Left kidney (tissue), 8 donors: ENCODE results near the gene ARHGEF4. TPM values are rescaled to one million over a fixed set of nuclear protein-coding genes. Genes with fewer than 3 reads are reported as not detected.

Experiments used
- DNase-seq: peaks from one replicate; pipeline ENCODE4 v3.0.0-alpha.2; 2013
- long read RNA-seq, 8 donors: transcript quantifications; one replicate each; lab custom pipeline, GENCODE V29; 2026
- polyA plus RNA-seq: library from polyadenylated mRNA; unstranded; fragments of 120-200 nt; gene quantifications from one replicate; pipeline ENCODE4 v1.2.1, GENCODE V29; 2013; ENCODE audit not compliant: insufficient read length

ARHGEF4 gene, protein sequence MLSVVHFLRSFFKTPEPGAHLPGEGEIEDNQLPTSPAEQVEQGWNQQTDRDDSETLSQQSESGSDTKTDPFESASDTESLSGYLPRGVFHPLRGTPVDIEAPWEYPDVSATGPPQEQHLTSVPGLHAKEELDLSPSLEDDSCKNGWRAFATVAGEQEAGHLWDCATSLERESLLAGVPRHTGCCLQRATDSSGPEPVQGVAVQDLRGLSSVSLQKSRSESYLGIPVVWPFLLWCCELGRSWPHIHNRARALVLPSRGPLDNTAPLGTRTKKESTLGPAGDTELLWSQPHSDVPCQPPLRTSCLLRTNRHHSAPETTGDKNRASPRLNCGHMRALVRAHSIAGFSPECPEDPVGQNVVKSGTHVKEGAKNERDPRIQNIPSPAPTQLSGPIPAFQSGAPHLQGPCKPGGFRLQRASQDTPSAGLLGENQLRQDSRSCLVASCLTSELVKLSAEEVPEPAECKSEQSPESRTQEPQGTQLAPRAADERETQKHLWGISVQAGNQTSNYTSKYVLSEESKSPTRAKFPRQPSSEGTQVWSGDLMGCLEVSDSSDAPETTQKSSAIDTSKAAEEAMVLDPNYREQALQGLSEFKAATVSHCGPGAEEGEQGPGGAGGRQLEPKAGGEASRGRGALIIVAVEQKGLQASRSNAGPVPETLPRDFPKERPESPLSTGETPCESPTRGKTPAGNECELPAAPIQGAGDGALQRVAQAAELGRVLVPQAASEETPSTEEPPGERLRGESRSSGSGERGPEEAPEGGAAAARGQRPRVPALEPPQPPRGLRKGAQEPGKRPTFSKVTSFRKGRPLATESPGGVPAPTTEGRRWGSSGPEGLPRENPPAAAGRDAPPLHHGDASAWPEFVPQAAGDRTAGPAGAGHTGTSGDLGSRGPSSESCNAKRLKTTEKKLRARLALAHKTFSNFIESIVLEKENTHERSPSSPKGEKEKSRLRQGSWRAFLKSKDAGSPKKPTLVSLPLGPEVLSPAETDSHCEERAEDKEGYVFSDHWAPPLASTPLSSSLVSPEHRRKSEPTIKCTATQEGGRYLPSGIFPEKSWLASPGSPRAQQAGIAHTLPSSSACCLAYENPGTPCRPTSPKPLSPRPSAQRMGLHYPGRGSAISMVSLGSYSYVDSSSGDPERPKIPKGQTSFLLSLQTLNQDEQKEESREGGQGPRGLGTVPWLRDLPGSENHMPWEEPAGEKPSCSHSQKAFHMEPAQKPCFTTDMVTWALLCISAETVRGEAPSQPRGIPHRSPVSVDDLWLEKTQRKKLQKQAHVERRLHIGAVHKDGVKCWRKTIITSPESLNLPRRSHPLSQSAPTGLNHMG (N-terminal part only)
- polyA plus RNA-seq = 6.6 TPM
- long read RNA-seq, donor 1, partial matches to known transcripts = 5 of 6 reads
- long read RNA-seq, donor 1, other reads (novel, unspliced or antisense) = 0 of 6 reads
- long read RNA-seq, donor 2 = 0 reads
- long read RNA-seq, donor 3, partial matches to known transcripts = 0 of 1 reads
- long read RNA-seq, donor 3, other reads (novel, unspliced or antisense) = 0 of 1 reads
- long read RNA-seq, donor 4 = 0 reads
- long read RNA-seq, donor 5, partial matches to known transcripts = 0 of 1 reads
- long read RNA-seq, donor 5, other reads (novel, unspliced or antisense) = 0 of 1 reads
- long read RNA-seq, donor 6 = 0 reads
- long read RNA-seq, donor 7 = 0 reads
- long read RNA-seq, donor 8 = 0 reads

DNA sequence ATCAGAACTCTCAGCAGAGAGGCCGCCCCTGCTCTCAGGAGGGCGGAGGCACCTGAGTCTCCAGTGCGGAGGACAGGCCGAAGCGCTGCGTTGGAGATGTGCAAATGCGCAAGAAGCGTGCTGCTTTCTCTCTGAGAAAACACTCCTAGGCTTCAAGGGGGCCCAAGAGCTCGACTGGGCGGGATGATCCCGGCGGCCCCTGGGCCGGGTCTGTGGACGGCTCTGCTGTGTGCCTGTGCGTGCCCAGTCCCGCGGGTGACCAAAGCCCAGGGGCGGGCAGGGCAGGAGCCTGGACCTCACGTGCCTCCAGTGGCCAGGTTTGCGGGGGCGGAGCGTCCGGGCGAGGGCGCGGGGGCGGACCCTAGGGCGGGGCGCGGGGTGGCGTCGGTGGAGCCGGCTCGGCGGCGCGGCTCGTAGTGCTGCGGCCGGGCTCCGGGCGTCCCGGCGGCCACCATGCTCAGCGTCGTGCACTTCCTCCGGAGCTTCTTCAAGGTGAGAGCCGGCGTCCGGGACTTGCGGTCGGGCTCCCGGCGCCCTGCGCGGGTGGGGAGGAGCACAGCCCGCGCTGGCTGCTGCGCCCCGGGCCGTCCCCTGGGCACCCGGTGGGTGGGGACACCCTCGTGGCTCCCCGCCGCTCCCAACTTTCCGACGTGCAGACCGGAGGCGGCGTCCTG, at the start of gene ARHGEF4:
TSS of gene ARHGEF4 (plus strand) at position 414 of the 674 bp plus-strand sequence. CDS start at position 454, 40 bp downstream.
- DNase-seq = peak; percentile 38

DNA sequence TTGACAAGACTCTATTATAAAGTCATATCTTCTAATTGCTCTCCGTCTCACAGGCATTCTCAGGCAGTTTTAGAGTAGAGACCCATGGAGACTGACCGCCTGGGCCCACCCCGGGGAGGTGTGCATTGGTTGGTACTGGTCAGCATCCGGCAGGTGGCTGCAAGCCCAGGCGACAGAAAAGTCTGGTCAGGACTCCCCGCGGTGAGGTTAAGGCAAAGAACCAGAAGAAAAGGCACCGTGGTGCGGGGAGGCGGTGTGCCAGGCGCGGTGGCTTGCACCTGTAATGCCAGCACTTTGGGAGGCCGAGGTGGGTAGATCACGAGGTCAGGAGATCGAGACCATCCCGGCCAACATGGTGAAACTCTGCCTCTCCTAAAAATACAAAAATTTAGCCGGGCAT, 48.9 kb upstream of the ARHGEF4 start:
- DNase-seq = no peak

DNA sequence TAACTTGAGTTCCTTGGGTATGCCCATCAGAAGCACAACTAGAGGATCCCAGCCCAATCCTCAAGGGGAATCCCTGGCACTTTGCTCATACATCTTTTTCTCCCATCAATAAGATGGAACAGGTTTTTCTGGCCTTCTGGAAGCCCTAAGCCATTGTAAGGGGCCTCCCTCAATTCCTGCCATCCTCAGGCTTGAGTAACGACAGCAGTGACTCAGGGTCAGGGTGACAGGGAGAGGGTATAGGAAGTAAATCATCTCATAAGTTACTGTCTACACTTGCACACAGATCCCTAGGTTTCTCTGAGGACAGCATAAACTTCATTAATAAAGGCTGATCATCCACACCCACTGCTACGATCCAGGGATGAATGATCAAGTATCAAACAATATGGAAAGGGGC, 46.4 kb upstream of the ARHGEF4 start:
- DNase-seq = no peak

DNA sequence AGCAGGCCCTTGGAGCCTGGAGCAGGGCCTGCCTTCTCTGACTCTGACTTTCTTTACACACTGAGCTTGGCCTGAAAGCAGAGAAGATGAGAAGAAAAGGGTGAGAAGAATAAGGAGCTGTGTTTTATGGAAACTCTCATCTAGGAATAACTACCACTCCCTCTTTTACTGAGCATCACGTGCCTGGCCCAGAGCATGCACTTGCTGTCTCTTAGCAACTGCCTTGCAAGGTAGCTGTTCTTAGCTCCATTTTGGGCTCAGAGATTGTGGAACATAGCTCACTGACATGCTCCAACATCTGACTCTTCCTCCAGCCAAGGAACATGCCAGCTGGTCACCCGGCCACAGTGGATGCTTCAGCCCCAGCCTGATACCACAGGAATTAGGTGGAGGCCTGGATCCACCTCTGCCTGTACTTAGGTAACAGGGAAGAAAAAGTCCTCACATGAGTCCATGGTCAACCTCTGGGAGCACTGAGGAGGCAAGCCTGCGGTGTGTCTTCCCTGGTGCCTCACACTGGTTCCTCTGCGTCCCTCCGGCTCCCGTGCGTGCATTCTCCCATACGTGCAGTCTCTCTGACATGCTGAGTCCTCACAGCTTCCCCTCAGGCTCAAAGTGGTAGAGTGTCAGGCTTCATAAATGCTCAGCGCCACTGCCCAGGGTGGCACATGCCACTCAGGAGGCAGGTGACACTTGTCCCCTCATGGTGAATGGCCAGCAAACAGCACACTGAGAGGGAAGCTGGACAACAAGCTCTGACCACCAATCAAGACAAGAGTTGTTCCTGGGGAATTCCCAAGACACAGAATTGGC, 45.7 kb upstream of the ARHGEF4 start:
- no peak for DNase-seq

DNA sequence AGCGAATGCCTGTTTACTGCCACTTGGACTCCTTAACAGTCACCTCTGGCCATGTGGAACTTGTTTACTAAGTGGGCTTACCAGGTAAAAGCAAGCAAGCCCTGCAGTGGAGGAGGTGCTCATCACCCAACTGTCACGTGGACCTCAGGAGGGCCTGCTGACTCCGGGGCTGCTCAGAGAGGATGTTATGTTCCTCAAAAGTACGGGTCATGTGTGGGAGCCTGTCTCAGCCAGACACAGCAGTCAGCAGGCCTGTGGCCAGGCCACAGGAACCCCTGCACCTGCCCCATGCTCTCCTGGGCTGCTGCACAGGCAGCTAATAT, 45.1 kb upstream of the ARHGEF4 start:
- DNase-seq = no peak

DNA sequence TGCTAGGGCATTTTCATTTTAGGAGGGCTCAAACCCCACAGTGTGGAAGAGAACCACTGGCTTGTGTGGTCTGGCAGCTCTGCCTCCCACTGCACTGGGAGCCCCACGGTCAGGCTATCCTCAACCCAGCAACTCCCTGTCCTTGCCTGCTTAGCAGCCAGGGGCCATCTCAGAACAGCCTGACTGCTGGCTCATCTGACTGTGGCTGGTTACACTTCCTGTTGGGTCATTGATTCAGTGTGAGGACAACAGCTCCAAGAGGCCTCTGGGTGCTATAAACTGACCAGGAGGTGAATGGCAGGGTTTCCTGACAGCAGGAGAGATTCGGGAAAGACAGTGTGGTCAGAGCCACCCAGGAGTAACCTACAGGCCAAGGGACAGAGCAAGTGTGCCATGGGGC, 41.3 kb upstream of the ARHGEF4 start:
- DNase-seq = no peak

DNA sequence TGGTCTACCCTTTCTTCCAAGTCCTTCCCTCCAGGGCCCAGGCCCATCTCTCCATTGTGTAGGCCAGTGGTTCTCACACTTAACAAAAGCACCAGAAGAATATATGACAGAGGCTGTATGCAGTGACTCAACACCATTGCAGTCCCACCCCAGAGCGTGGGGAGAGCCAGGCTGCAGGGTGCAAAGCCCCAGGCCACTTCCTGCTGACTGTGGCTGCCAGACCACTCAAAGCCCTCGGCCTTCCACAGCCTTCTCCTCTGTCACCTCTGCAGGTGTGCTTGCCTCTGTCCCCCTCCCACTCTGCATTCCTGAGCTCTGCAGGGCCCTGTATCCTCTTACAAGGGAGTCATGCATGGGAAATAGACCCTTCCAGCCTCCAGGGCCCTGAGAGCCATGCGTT, 40.4 kb upstream of the ARHGEF4 start:
- peak; percentile 64 for DNase-seq

DNA sequence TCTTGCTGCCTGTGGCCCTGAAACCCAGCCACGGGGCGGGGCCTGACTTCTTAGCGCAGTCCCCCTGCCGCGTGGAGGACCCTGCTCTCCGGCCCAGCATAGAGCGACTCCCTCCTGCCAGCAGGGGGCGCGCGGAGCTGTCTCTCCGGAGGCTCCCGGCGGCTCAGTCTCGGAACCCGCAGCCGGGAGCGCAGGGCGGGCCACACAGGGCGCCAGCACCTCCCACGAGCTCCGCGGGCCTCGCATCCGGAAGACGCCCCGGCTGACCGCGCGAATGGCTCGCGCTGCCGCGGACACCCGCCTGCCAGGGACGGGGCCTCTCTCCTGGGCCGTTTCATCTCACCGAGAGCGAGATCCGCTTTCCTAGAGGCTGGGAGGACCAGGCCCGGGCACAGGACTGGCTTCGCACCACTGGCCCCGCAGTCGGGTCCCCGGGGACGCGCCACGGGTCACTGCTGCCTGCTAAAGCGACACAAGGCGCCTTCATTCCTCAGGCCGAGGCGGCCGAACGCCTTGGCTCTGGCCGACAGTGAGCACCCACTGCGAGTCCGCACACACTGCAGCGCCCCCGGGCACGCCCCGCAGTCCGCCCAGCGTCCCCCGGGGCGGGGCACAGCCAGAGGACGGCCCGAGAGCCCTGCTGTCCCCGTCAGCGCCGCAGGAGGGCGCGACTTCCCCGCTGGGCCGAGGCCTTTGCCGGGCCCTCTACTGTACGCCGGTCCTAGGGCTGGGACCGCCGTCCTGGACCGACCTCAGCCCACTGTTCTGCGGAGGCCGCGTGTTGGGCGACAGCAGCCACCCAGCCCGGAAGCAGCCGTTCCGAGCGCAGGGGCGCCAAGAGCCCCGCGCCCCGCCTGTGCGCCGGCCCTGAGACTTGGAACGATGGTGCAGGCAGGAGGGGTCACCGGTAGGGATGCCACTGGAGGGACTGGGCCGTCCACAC, 39.0 kb upstream of the ARHGEF4 start:
- DNase-seq = peak; percentile 90

DNA sequence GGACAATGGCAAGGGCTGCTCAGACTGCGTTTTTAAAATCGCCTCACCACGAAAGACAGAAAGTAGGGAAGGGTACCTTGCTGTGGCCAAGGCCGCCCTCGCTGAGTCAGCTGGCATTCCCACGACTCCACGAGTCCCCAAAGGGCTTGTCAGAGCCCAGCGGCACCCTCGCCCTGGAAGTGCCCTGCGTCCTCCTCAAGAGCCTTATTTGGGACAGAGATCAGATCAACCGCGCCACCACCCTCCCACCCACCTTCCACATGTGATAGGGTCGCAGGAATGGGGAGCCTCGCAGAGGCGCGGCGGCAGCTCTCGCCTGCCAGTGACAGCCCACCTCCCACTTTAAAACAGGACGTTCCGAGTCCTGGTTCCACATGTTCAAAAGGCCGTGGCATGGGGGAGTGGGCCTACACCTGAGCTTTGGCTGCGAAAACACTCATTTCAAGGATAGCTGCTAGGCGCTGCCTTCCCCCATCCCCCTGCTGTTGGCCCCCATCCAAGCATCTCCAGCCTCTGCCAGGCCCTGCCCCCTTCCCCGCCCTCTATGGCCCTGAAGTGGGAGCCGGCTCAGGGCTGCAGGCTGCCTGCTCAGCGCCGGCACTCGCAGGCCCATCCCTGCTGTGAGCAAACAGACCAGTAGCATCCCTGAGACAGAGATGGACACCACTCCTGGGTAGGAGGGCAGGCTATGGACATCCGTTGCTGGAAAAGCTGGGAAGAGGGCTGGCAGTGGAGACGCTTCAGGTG, 38.1 kb upstream of the ARHGEF4 start:
- peak; percentile 46 for DNase-seq

DNA sequence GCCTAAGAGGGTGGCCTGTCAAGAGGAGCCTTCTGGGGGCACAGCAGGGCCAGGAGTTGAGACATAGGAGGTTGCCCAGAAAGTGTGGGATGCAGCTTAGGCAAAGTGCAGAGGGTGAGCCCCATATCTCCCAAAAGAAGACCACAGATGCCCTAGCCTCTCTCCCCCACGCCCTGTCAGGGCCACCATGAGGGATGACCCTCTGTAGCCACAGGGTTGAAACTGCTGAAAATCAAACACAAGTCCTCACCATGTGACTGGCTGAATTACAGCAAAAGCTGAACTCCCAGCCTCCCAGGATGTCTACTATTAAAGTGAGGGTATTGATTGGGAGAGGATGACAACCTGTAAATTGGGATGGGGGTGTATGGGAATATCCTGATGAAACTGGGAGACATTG, 37.4 kb upstream of the ARHGEF4 start:
- no peak for DNase-seq

DNA sequence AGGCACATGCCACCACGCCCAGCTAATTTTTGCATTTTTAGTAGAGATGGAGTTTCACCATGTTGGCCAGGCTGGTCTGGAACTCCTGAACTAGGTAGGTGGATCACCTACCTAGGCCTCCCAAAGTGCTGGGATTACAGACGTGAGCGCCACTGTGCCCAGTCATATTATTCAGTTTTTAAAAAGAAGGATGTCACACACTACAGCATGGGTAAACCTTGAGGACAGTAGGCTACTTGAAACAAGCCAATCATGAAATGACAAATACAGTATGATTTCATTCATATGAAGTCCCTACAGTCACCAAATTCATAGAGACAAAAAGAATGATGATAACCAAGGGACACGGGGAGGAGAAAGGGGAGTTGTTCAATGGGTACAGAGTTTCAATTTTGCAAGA, 31.1 kb upstream of the ARHGEF4 start:
- DNase-seq = no peak

DNA sequence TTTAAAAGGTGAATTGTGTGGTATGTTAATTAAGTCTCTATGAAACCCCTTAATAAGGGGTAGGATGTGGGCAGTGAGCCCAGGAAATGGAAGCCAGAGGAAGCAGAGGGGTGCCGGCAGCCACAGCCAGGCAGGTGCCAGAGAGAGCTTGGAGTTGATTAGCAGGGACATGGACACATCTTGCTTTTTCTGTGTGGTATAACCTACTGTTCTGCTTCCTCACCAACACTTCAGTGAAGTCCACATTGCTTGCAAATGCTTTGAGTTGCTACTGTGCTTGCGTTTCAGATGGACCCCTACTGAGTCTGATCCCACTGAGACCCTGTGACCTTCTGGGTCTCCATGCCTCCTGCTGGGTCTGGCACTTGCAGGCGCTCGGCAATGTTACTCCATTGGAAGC, 30.3 kb upstream of the ARHGEF4 start:
- no peak for DNase-seq

DNA sequence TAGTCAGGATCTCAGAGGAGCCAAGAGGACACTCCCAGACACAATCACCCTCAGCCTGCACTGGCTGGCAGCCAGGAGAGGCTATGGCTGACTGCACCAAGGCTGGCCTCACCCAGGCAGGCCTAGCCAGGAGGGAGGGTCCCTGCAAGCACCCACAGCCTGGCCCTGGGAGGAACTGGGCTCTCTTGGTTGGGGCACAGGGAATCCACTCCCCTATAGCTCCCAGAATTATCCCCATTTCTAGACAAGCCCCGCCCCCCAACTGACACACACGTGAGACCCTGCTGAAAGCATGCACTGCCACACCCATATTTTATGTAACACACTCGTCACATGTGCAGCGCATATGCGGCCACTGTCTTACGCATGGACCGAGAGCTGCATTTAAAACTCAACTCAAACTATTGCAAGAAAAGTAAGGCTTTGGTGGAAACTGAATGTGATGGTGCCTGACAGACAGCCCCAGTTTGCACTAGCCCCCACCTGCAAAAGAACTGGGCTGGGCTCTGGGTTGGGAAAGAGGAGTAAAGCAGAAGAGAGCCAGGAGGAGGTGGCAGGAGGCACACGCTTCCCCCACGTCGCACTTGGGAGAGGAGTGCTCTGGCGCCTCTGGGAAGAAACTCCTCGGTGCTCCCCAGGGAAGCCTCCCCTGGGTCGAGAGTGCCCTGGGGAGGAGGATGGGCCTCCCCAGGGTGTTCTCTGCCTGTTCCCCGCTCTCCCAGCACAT, 28.9 kb upstream of the ARHGEF4 start:
- no peak for DNase-seq

DNA sequence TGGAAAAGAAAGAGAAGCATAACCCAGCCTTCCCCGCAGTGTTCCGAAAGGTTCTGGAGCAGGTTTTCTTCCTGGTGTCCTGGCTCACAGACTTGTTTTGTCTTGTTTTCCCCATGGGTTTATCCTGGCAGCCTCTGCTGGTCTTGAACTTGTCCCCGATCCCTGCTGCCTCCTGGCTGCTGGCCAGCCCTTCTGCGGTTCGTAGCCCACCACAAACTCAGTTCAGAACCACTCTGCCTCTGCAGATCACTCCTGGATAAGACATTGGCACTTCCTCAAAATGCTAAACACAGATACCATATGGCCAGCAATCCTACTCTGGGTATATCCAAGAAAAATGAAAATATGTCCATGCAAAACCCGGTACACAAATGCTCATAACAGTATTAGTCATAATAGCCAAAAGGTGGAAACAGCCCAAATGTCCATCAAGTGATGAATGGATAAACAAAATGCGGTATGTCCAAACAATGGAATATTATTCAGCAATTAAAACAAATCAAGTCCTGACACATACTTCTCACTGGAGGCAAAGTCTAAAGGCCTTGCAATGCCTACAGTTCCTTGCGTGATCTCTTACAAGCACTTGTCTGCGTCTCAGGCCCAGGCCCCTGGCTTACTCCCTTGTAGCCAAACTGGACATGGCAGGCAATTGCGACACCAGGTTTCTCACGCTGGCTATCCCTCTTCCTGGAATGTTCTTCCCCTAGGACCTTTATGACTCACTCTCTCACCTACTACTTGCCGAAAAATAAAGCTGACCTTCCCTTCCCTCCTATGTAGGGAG, 28.0 kb upstream of the ARHGEF4 start:
- no peak for DNase-seq

DNA sequence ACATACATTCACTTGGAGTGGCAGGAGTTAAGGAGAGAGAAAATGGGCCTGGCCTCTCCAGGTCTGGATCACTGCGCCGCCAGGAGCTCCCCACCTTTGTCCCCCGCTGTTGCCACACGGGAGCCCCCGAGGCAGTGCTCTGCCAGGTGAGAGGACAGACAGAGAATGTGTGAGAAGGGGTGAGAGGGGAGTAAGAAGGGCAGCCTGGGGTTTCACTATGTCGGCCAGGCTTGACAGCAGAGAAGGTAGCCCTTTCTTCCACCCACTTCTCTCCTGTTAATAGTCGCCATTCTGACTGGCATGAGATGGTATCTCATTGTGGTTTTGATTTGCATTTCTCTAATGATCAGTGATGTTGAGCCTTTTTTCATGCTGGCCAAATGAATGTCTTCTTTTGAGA, 26.2 kb upstream of the ARHGEF4 start:
- DNase-seq = no peak

DNA sequence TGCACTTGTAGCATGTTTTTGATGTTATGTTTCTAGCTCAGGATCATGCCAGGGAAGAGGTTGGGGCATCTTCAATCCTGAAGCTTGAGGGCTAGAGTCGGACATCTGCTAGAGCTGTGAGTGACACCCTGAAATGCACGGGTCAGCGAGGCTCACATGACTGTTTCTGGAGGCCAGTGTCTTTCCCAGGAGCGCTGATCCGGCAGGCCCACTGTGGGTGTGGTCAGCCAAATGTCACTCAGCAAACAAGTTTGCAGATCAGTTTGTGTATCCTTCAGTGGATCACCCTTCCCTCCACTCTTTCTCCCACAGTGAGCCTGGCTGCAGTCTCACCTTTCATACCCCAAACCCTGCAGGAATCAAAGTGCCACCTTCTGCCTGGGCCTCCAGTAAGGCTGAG, 23.0 kb upstream of the ARHGEF4 start:
- DNase-seq = no peak
